A549 treated with DMSO at 1 μM for 4 hours (cell line): ENCODE data around the gene IL31RA. TPM values are rescaled to one million over a fixed set of nuclear protein-coding genes. Genes with fewer than 3 reads are reported as not detected.

ENCODE experiments used
- total RNA-seq: library from RNA; stranded (reverse); fragments of 200-300 nt; extraction: Qiagen RNA extraction; gene quantifications from 5 replicates; pipeline ENCODE4 v1.2.3, GENCODE V29; 2022; ENCODE audit warnings: low read depth

The IL31RA gene
- total RNA-seq = 1.5 to 1.9 TPM (median 1.7 TPM) in 5 replicates

GRCh38 chr5:55850839-55851674 lies at the start of gene IL31RA:
Gene IL31RA (plus strand): TSS chr5:55851357. CDS start chr5:55851571, 214 bp downstream.

Other genes starting within 250 kb of the IL31RA start
- gene SLC38A9, start 139.0 kb upstream of the IL31RA start, total RNA-seq = 20.7 to 30.5 TPM (median 26.1 TPM) in 5 replicates
- gene DDX4, start 113.3 kb upstream of the IL31RA start, total RNA-seq = not detected in 5 replicates
- gene IL6ST, start 143.6 kb downstream of the IL31RA start, total RNA-seq = 36.9 to 61.3 TPM (median 54.9 TPM) in 5 replicates